ENCODE data around the gene ARHGAP6.

DNA sequence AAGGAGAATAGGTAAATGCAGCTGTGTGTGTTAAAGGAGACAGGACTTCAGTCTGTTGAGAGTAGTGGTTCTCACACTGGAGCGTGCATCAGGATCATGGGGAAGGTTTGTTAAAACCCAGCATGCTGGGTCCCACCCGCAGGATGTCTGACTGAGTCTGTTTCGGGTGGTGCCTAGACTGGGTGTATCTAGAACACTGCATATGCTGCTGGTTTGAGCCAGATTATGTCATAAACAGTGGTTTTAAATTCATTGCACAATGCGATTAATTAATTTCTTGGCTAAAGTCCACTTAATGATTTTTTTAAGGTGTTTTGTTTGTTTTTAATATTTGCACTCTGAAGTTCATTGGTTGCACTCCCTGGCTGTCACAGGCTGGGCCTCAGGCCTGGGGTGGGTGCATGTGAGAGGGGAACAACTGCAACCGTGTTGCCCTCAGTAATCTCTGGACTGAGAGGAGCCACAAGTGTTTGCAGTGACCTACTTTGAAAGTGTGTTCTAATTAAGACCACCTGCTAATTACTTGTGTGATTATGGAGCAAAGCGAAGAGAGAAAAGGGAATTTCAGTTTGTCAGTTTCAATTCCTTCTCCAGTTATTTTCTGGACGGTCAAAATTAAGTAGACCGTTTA is 546.3 kb downstream of the ARHGAP6 start:
- no peak for TF ChIP-seq CEBPB (IDR thresholded peaks at IDR 0.05; ENCODE audit: borderline replicate concordance, low read depth, low read length)
- TF ChIP-seq POLR2G (IDR thresholded peaks at IDR 0.05; ENCODE audit: low read depth, low read length): no peak
- no peak for TF ChIP-seq ELF1 (CRISPR knock-in tag; IDR thresholded peaks at IDR 0.05)
- TF ChIP-seq MTF2 (CRISPR knock-in tag; IDR thresholded peaks at IDR 0.05; ENCODE audit: borderline replicate concordance): no peak
- TF ChIP-seq ZNF607 (CRISPR knock-in tag; IDR thresholded peaks at IDR 0.05; ENCODE audit: borderline replicate concordance): no peak
- TF ChIP-seq TOE1 (CRISPR knock-in tag; IDR thresholded peaks at IDR 0.05): no peak
- TF ChIP-seq, protein P1, sequence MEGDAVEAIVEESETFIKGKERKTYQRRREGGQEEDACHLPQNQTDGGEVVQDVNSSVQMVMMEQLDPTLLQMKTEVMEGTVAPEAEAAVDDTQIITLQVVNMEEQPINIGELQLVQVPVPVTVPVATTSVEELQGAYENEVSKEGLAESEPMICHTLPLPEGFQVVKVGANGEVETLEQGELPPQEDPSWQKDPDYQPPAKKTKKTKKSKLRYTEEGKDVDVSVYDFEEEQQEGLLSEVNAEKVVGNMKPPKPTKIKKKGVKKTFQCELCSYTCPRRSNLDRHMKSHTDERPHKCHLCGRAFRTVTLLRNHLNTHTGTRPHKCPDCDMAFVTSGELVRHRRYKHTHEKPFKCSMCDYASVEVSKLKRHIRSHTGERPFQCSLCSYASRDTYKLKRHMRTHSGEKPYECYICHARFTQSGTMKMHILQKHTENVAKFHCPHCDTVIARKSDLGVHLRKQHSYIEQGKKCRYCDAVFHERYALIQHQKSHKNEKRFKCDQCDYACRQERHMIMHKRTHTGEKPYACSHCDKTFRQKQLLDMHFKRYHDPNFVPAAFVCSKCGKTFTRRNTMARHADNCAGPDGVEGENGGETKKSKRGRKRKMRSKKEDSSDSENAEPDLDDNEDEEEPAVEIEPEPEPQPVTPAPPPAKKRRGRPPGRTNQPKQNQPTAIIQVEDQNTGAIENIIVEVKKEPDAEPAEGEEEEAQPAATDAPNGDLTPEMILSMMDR (CRISPR knock-in tag; IDR thresholded peaks at IDR 0.05): no peak
- TF ChIP-seq REST (IDR thresholded peaks at IDR 0.05; ENCODE audit: borderline replicate concordance in 1 of 2, low read depth in 1 of 2, low read length in 2 of 2): no peak
- no peak for TF ChIP-seq POLR2A (IDR thresholded peaks at IDR 0.05; ENCODE audit: insufficient read depth in 1 of 2, low read depth in 2 of 2, low read length in 2 of 2)
- no peak for TF ChIP-seq ZIK1 (CRISPR knock-in tag; IDR thresholded peaks at IDR 0.05; ENCODE audit: borderline replicate concordance, low read depth)
- no peak for TF ChIP-seq EZH2 (conservative IDR thresholded peaks at IDR 0.05; ENCODE audit: low read depth, low read length)
- TF ChIP-seq SALL2 (CRISPR knock-in tag; IDR thresholded peaks at IDR 0.05): no peak
- TF ChIP-seq DBP (CRISPR knock-in tag; IDR thresholded peaks at IDR 0.05; ENCODE audit: not compliant biosample characterization): no peak
- TF ChIP-seq PBX3 (CRISPR knock-in tag; IDR thresholded peaks at IDR 0.05; ENCODE audit: borderline replicate concordance): no peak

All from HepG2 (cell line).